Heart right ventricle (tissue), 16 donors: ENCODE data around the gene AURKAIP1. TPM values are rescaled to one million over a fixed set of nuclear protein-coding genes. Genes with fewer than 3 reads are reported as not detected.
A peak's percentile ranks its signal among the peaks of the same experiment; 100 is the strongest.

Experiments
- ATAC-seq, 8 donors: fragments of 200-7000 bp; cut with Tn5 transposase; one replicate each; pipeline ENCODE4 v1.9.1; 2020; ENCODE audit warnings: mild to moderate bottlenecking in 8 of 8, moderate library complexity in 8 of 8, moderate number of reproducible peaks in 1 of 8
- DNase-seq, 2 donors: peaks; one replicate each; pipeline ENCODE4 v3.0.0-alpha.2; 2020
- H3K27ac ChIP-seq, 10 donors: fragments of 200-600 bp; sonication (generic) in 2 of 10; one replicate each; pipeline versions ENCODE4 v1.5.0 to v1.8.0; 2020 to 2022; ENCODE audit warnings: mild to moderate bottlenecking in 3 of 10
- H3K27me3 ChIP-seq, 7 donors: fragments of 200-600 bp; one replicate each; pipeline ENCODE4 v1.8.0; 2021 to 2022; ENCODE audit warnings: mild to moderate bottlenecking in 2 of 7
- H3K36me3 ChIP-seq, 9 donors: fragments of 200-600 bp; sonication (generic) in 1 of 9; one replicate each; pipeline versions ENCODE4 v1.5.0 to v1.8.0; 2020 to 2022; ENCODE audit warnings: mild to moderate bottlenecking in 2 of 9
- H3K4me1 ChIP-seq, 9 donors: fragments of 200-600 bp; sonication (generic) in 1 of 9; one replicate each; pipeline versions ENCODE4 v1.5.0 to v1.8.0; 2020 to 2022; ENCODE audit warnings: mild to moderate bottlenecking in 4 of 9
- H3K4me3 ChIP-seq, 10 donors: fragments of 200-600 bp; sonication (generic) in 2 of 10; one replicate each; pipeline versions ENCODE4 v1.5.0 to v1.8.0; 2020 to 2022; ENCODE audit warnings: mild to moderate bottlenecking in 7 of 10, moderate library complexity in 2 of 10
- H3K9me3 ChIP-seq, 11 donors: fragments of 200-600 bp in 10 of 11; sonication (generic) in 2 of 11; one replicate each; pipeline versions ENCODE4 v1.5.0 to v1.8.0; 2013 to 2022; ENCODE audit warnings: mild to moderate bottlenecking in 2 of 11, control low read depth in 1 of 11, moderate library complexity in 1 of 11
- CTCF ChIP-seq, 9 donors: fragments of 200-600 bp; sonication (generic) in 2 of 9; IDR thresholded peaks; one replicate each; pipeline versions ENCODE4 v1.5.0 to v1.8.0; 2021 to 2022; ENCODE audit warnings: antibody characterized with exemption in 9 of 9, mild to moderate bottlenecking in 5 of 9, moderate library complexity in 1 of 9
- WGBS, 2 donors: extraction: QIAGEN DNeasy Blood & Tissue Kit; methylation state at CpG; one replicate each; pipeline ENCODE4 v1.1.7; 2013; ENCODE audit warnings: inconsistent platforms in 1 of 2; 5-methylcytosine and 5-hydroxymethylcytosine counted together
- intact Hi-C, 10 donors: fragments of 100-400 bp; cut with DNase I; formaldehyde crosslinking; loops; one replicate each; pipeline versions ENCODE4 v1.11.1 to v1.14.2; 2022
- polyA plus RNA-seq, 2 donors: library from polyadenylated mRNA; stranded (reverse); fragments of 200-250 nt; gene quantifications; one replicate each; pipeline ENCODE4 v1.2.3, GENCODE V29; 2013
- total RNA-seq, 10 donors: library from RNA; stranded (reverse); fragmentation: NEBNext Ultra II Directional in 3 of 10; extraction: Animal tissue kit (Norgen Biotek cat#: 25700) in 3 of 10; gene quantifications; one replicate each; pipeline versions ENCODE4 v1.2.1 to v1.2.4, GENCODE V29; 2021 to 2023
- donor health status: Arrhythmogenic right ventricular cardiomyopathy.
- donor health status: ischemic (EF 13 %, LVEDD 7.1; RV severe dilation, severe dysfunction).
- donor health status: healthy with polysubstance abuse.
- donor health status: DM: no; HTN: yes; CAD: no.
- donor health status: DM: no; HTN: no; CAD: no.
- donor health status: ischemic (EF 25% LVEDD 6.9; RV normal size, moderate dysfunction).
- donor health status: ischemic (EF 25% LVEDD 5.7; RV mildly dilated, moderate dysfunction).
- donor health status: healthy.
- donor health status: DM: yes; HTN: yes; CAD: no.
- donor health status: Ischemic cardiomyopathy.
- donor health status: ischemic (EF 35%, LVEDD 5.7; RV mildly dilated, moderate dysfunction).
- donor health status: nonischemic (EF 11% LVEDD 7.7; RV severe dilation, severe dysfunction).
- donor health status: DM: yes; HTN: yes; CAD: no.
- donor health status: PGD.
- donor health status: ischemic (EF 29% LVEDD 5.4; RV normal size, mild dysfunction).
- donor health status: nonischemic (EF 23%, LVEDD 6.1; RV moderate dilation, normal function).

AURKAIP1 gene
- total and polyA plus RNA-seq, 12 donors, result 176 to 528 (median 196) TPM

- ATAC-seq (no peak), DNase-seq (no peak)
- TF ChIP-seq CTCF (IDR thresholded peaks at IDR 0.05), result no peak
- H3K36me3 ChIP-seq, result peaks cover 0 to 19% (median 0%) of the 10 kb centered on the region in 9 donors
- H3K9me3 ChIP-seq, result no peaks in the 10 kb centered on the region
- 48 to 75% methylated on average over 6 to 8 of the region's 8 CpGs for WGBS, 2 donors
- peaks cover 14 to 79% (median 50%) of the 10 kb centered on the region in 9 donors for H3K4me1 ChIP-seq
- H3K4me3 ChIP-seq, result peak overlapping the region in 9 of 10 donors; percentile 19 to 69 (median 52)
- peaks cover 0 to 90% (median 59%) of the 10 kb centered on the region in 7 donors for H3K27me3 ChIP-seq
- H3K27ac ChIP-seq, result peak overlapping the region in 6 of 10 donors; percentile 84 to 93 (median 87)
- intact Hi-C loops, result loop anchor here in 1 of 10 donors (5.0 kb wide), 1 partner anchor 239 kb away; the partner anchor contains the start of gene C1orf159
These were observed 18.7 kb downstream of the AURKAIP1 start for GRCh38 chr1:1356166-1356795.

GRCh38 chr1:1355416-1355815 lies 19.6 kb downstream of the AURKAIP1 start:
- intact Hi-C loops, result loop anchor here in 1 of 10 donors (5.0 kb wide), 1 partner anchor 238 kb away; the partner anchor contains the start of gene C1orf159
- ATAC-seq (peak in 1 of 8 donors; percentile 5), DNase-seq (peak; percentile 23 to 62)
- Histone ChIP-seq H3K36me3 (peaks cover 0 to 19% (median 0%) of the 10 kb centered on the region in 9 donors), H3K9me3 (no peaks in the 10 kb centered on the region), H3K27me3 (peaks cover 0 to 84% (median 57%) of the 10 kb centered on the region in 7 donors), H3K4me3 (peak overlapping the region in 8 of 10 donors; percentile 14 to 69 (median 40)), H3K4me1 (peaks cover 14 to 71% (median 50%) of the 10 kb centered on the region in 9 donors), H3K27ac (peak overlapping the region in 3 of 10 donors; percentile 20 to 36 (median 34))
- 3 to 8% methylated on average over 44 to 52 of the region's 52 CpGs for WGBS, 2 donors
- no peak for TF ChIP-seq CTCF (IDR thresholded peaks at IDR 0.05)

- no peak for TF ChIP-seq CTCF (IDR thresholded peaks at IDR 0.05)
- no peak for ATAC-seq
- WGBS, 2 donors, result 25 to 33% methylated on average over 102 to 116 of the region's 116 CpGs
- H3K27ac ChIP-seq, result peak overlapping the region in 2 of 10 donors; percentile 20 to 75
- peak in 1 of 2 donors; percentile 20 for DNase-seq
- H3K4me1 ChIP-seq, result peaks cover 14 to 63% (median 46%) of the 10 kb centered on the region in 9 donors
- no peaks in the 10 kb centered on the region for H3K9me3 ChIP-seq
- peaks cover 0 to 19% (median 0%) of the 10 kb centered on the region in 9 donors for H3K36me3 ChIP-seq
- intact Hi-C loops, result loop anchor here in 1 of 10 donors (5.0 kb wide), 1 partner anchor 237 kb away; the partner anchor contains the start of gene C1orf159
- peaks cover 0 to 75% (median 57%) of the 10 kb centered on the region in 7 donors for H3K27me3 ChIP-seq
- H3K4me3 ChIP-seq, result peak overlapping the region in 6 of 10 donors; percentile 27 to 69 (median 42)
These were observed 20.4 kb downstream of the AURKAIP1 start for GRCh38 chr1:1354271-1355247.
